Fibroblast of skin of scalp (primary cell): Measurements from ENCODE around the gene ZNF614.
"Not testable (repeated sequence)": the region's sequence is repeated elsewhere in the genome, so short reads cannot be mapped to it uniquely, and the experiment has no call there.

Experiments
- DNase-seq: peaks from one replicate; pipeline ENCODE4 v3.0.0-alpha.2; 2013

The ZNF614 gene

DNA sequence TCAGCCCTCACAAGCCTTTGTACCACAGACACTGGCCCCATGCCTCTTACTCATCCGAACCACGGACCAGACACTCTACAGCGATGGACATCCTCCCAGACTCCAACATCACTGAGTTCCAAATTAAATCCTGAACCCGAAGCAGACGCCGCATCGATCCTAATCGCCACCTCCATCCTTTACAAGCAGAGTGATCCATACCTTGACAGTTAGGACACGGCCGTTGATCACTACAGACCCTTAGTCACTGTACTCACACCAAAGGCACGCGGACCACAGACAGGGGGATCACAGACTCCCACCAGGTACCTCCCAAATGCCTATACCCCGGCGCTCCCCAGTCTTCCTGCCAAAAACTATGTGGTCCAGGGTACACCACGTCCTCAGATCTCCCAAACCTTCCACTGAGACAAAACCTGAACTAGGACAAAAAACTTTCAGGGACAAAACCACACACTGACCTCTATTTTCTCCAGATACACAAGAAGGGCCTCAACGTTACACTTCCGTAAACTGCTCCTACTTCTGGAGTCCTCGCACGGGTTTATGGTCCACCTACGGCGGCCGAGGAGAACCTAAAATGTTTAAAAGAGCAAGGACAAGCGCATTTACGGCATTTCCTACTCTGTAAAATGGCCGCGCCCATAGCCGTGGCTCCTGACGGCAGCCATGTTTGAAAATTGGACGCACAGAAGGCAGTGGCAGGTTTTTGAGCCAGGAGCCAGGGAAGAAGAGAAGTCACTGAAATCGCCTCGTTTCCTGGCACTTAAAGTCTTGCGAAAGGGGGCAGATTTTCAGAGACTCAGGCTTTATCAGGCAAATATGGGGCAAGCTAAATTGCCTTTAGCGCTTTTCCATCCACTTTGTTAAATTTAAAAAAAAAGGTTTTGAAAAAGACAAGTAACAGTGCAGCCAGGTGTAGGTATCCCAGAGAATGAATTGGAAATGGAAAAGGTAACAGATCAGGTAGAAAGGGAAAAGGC is 41.6 kb downstream of the ZNF614 start, which contains the start of gene ZNF350:
ZNF350 (minus strand) TSS at position 532 of the 983 bp plus-strand sequence. CDS start 12,480 bp downstream, outside the sequence.
- DNase-seq = peak; percentile 96

DNA sequence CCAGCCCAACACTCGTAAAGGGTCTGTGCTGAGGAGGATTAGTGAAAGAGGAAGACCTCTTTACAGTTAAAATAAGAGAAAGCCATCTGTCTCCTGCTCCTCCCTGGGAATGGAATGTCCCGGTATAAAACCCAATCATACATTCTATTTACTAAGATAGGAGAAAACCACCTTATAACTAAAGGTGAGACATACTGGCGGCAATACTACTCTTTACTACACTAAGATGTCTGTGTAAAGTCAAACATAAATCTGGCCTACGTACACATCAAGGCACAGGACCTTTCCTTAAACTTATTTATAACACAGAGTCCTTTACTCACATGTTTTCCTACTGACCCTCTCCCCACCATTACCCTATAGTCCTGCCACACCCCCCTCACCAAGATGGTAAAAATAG is 44.8 kb downstream of the ZNF614 start:
- DNase-seq = no peak

DNA sequence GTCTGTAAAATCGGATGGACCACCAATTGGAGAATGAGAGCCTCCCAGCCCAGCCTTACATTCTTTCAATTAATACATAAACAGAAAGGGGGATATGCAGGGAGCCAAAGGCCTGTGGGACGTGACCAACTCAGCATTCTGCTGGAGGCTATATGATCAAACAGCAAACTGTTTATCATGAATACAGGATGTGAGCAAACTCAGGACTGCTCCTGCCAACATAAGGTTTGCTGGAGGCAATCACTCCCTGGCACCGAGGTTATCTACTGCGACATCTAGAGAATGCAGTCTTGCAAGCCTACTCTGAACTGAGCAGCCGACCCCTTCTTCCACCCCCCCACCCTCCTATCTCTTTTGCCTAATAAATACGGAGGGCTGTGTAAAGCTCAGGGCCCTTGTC is 47.3 kb downstream of the ZNF614 start:
- DNase-seq = not testable (repeated sequence)

DNA sequence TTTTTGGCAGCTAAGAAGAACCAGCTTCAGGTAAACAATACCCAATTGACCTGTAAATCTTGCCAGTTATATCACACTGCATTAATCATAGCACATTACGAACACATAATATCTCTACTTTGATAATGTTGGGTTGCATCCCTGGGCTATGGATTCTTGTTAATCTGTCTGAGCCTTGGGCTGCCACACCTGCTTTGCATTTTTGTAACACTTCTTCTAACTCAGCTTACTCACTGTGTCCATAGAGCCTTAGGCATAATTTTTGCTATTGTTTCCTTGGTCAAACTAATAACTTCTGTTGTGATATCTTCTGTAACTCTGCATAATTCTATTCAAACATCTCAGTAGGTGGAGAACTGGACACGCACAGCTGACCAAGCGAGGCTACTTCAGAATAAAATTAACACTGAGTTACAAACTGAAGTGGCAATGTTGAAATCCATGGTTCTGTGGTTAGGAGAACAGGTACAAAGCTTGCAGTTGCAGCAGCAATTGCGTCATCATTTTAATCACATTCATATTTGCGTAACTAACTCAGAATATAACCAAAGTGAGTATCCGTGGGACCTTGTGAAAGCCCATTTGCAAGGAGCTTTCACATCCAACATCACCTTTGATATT is 48.0 kb downstream of the ZNF614 start:
- no peak for DNase-seq

DNA sequence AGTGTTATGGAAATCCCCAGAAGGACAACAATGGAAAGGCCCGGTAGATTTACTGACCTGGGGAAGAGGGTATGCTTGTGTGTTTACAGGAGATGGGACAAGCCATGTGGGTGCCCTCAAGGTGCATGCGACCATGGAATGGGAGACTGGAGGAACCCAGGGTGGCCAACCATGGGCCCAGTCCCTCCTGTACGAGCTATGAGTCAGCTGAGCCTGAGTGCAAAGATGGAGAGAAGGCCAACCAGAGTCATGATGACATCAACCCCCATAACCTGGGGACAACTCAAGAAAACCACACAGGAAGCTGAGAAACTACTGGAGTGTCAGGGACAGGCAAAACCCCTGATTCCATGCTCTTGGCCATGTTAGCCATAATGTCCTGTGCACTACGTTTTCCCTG is 49.3 kb downstream of the ZNF614 start:
- DNase-seq = no peak

DNA sequence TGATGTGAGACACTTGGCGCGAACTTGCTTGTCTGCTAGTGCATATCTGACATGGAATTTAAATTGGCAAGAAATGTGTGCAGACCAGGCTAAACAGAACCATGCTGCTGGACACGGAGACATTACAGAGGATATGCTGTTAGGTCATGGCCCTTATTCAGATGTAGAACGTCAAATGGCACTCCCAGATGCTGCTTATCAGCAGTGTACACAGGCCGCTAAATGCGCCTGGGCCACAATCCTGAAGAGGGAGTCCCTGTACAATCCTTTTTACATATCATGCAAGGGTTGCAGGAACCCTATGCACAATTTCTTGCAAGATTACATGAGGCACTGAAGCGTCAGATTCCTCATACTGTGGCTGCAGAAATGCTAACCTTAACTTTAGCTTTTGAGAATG is 50.8 kb downstream of the ZNF614 start:
- no peak for DNase-seq

DNA sequence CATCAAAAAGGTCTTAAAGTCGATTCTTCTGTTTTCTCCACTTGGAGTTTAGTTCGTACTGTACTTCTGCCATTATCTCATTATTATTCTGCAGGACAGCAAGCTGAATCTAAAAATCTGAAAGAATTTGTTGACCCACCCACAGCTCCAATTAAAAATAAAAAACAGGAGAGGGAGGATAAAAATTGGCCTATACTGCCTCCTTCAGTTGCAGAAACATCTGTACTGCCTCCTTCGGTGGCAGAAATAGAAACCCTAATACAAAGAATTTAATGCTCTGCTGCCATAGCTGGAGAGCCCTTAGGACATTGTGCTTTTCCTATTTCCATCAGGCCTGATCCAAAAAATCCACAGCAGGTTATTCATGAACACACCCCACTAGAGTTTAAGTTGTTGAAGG is 51.3 kb downstream of the ZNF614 start:
- DNase-seq = no peak

DNA sequence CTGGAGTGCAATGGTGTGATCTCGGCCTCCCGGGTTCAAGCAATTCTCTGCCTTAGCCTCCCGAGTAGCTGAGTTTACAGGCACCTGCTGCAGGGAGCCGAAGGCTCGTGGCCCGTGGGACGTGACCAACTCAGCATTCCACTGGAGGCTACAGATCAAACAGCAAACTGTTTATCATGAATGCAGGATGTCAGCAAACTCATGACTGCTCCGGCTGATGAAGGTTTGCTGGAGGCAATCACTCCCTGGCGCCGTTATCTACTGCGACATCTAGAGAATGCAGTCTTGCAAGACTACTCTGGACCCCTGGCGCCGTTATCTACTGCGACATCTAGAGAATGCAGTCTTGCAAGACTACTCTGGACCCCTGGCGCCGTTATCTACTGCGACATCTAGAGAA is 52.4 kb downstream of the ZNF614 start:
- not testable (repeated sequence) for DNase-seq

DNA sequence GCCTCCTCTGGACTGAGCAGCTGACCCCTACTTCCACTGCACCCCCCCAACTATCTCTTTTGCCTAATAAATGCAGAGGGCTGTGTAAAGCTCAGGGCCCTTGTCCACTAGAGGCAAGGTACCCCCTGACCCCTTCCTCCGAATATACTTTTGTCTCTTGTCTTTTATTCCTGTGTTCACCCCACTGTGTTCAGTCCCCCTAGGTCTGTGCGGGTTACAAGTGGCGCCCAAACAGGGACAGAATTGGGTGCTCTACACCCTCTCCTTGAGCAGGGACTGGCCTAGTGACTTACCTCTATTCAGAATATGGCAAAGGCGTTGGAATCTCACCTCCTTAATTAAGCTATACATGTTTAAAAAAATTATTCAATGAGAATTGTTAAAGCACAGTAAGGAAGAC is 56.6 kb downstream of the ZNF614 start:
- DNase-seq = peak; percentile 29

DNA sequence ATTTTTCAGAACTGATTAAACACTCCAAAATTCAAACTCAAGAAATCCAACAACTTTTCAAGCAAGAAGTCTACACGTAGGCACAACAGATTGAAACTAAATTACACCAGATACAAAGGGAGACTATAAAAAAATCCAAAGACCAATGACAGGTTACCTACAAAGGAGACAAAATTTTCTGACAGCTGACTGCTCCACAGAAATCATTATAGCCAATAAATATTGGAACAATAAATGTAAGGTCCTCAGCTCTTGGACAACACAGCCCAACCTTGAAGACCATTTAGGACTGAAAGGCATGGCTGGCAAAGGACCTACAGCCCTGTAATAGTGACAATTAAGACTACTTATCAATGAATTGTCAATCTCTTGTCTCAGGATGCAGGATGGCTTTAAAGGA is 57.5 kb downstream of the ZNF614 start:
- no peak for DNase-seq

DNA sequence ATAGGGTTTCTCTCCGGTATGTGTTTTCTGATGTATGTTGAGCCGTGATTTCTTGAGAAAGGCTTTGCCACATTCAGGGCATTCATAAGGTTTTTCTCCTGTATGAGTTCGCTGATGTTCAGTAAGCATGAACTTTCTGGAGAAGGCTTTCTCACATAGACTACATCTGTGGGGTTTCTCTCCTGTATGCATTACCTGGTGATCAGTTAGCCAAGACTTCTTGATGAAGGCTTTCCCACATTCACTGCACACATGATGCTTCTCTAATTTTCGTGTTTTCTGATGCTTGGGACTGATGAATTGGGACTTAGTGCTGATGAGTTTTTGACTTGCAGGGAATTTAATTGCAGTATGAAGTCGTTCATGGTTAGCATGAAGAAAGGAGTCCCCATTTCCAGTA is 62.6 kb downstream of the ZNF614 start:
- DNase-seq = no peak
